Keratinocyte (primary cell): ENCODE measurements around the gene P3H1. TPM values are rescaled to one million over a fixed set of nuclear protein-coding genes. Genes with fewer than 3 reads are reported as not detected.

Source experiments
- DNase-seq: peaks from one replicate; pipeline ENCODE4 v3.0.0-alpha.2; 2011; ENCODE audit warnings: low read depth, missing footprints, low spot score
- FAIRE-seq: peaks from 2 replicates; lab custom pipeline; 2011; peaks lifted over from hg19 to GRCh38; lab: Jason Lieb, UNC
- H2AFZ ChIP-seq: 2 replicates; pipeline ENCODE4 v1.6.0; 2012; ENCODE audit warnings: low read length, control low read depth, inconsistent platforms; ENCODE audit not compliant: control insufficient read depth
- H3K27ac ChIP-seq: 2 replicates; pipeline ENCODE4 v1.5.1; 2011; ENCODE audit warnings: low read length; ENCODE audit not compliant: control insufficient read depth, insufficient read depth
- H3K27me3 ChIP-seq: 3 replicates; pipeline ENCODE4 v1.6.0; 2011; ENCODE audit warnings: low read length; ENCODE audit not compliant: control insufficient read depth, insufficient read depth; ENCODE audit errors: extremely low read depth
- H3K36me3 ChIP-seq, 2 experiments: 2 replicates in 1 of 2; 3 replicates in 1 of 2; pipeline ENCODE4 v1.5.1; 2011; ENCODE audit warnings: low read length in 2 of 2, mild to moderate bottlenecking in 1 of 2; ENCODE audit not compliant: control insufficient read depth in 2 of 2, insufficient read depth in 2 of 2; ENCODE audit errors: extremely low read depth in 1 of 2
- H3K4me1 ChIP-seq: 3 replicates; pipeline ENCODE4 v1.5.1; 2011; ENCODE audit warnings: low read length; ENCODE audit not compliant: control insufficient read depth, insufficient read depth; ENCODE audit errors: extremely low read depth
- H3K4me2 ChIP-seq: 3 replicates; pipeline ENCODE4 v1.6.0; 2011; ENCODE audit warnings: low read depth, low read length; ENCODE audit not compliant: control insufficient read depth, insufficient read depth; ENCODE audit errors: extremely low read depth
- H3K4me3 ChIP-seq, 3 experiments: fragments of 200-600 bp in 1 of 3; sonication (generic) in 1 of 3; 2 replicates in 2 of 3; 3 replicates in 1 of 3; pipeline ENCODE4 v1.5.1; 2011 to 2016; ENCODE audit warnings: low read length in 3 of 3, mild to moderate bottlenecking in 3 of 3, control low read depth in 2 of 3, inconsistent platforms in 1 of 3, low read depth in 1 of 3, mixed read lengths in 1 of 3, mixed run types in 1 of 3, moderate library complexity in 1 of 3; ENCODE audit not compliant: control insufficient read depth in 2 of 3, insufficient read depth in 2 of 3; ENCODE audit errors: extremely low read depth in 1 of 3
- H3K79me2 ChIP-seq: 2 replicates; pipeline ENCODE4 v1.6.0; 2012; ENCODE audit warnings: low read length; ENCODE audit not compliant: control insufficient read depth, insufficient read depth
- H3K9ac ChIP-seq: 3 replicates; pipeline ENCODE4 v1.6.0; 2011; ENCODE audit warnings: low read length; ENCODE audit not compliant: control insufficient read depth, insufficient read depth; ENCODE audit errors: extremely low read depth
- H3K9me1 ChIP-seq: 3 replicates; pipeline ENCODE4 v1.6.0; 2011; ENCODE audit warnings: low read length; ENCODE audit not compliant: control insufficient read depth, insufficient read depth; ENCODE audit errors: extremely low read depth
- H3K9me3 ChIP-seq: 2 replicates; pipeline ENCODE4 v1.5.1; 2012; ENCODE audit warnings: low read depth, low read length; ENCODE audit not compliant: control insufficient read depth
- H4K20me1 ChIP-seq: 3 replicates; pipeline ENCODE4 v1.6.0; 2011; ENCODE audit warnings: low read length; ENCODE audit not compliant: control insufficient read depth, insufficient read depth; ENCODE audit errors: extremely low read depth
- CTCF ChIP-seq, 3 experiments: IDR thresholded peaks in 1 of 3; conservative IDR thresholded peaks in 1 of 3; optimal IDR thresholded peaks in 1 of 3; 2 replicates in 2 of 3; 3 replicates in 1 of 3; pipeline versions ENCODE3 to v1.5.1; 2011; ENCODE audit warnings: low read length in 3 of 3, mild to moderate bottlenecking in 3 of 3, moderate library complexity in 2 of 3, control low read depth in 1 of 3, inconsistent platforms in 1 of 3; ENCODE audit not compliant: insufficient read depth in 2 of 3; ENCODE audit errors: extremely low read depth in 1 of 3
- EZH2 ChIP-seq: IDR thresholded peaks from one replicate; pipeline ENCODE4 v1.6.1; 2012; ENCODE audit warnings: inconsistent platforms, mild to moderate bottlenecking, low read length, moderate library complexity
- dilution Hi-C: fragments of 300-500 bp; cut with MboI; formaldehyde crosslinking; loops from one replicate; pipeline ENCODE4 v1.7.0; 2020; ENCODE audit warnings: low sequenced_read_pairs; ENCODE audit not compliant: extremely low pct_ligation_motif_present
- polyA plus RNA-seq, 5 experiments: library from polyadenylated mRNA; depleted of rRNA in 3 of 5; stranded (reverse) in 3 of 5; stranded (forward) in 1 of 5; unstranded in 1 of 5; fragments of >200 nt; gene quantifications; 1 replicate in 1 of 5; 2 replicates in 3 of 5; 3 replicates in 1 of 5; pipeline versions ENCODE4 v1.2.1 to v1.2.3, GENCODE V29; 2011 to 2012; ENCODE audit warnings: missing spikeins in 2 of 5, low read depth in 1 of 5, low replicate concordance in 1 of 5

Gene P3H1
- polyA plus RNA-seq, 1 donor (not counting 4 experiments of a cell fraction or from before 2014, with no cell fraction given), result 24.4 TPM

GRCh38 chr1:42735056-42735455 lies 31.8 kb downstream of the P3H1 start:
- Histone ChIP-seq H3K36me3 (no peaks in the 10 kb centered on the region), H3K79me2 (no peaks in the 10 kb centered on the region), H3K9ac (no peak overlapping the region), H3K27me3 (no peaks in the 10 kb centered on the region), H3K4me2 (peak overlapping the region; percentile 37), H3K4me3 (no peak overlapping the region), H3K9me1 (no peaks in the 10 kb centered on the region), H3K9me3 (no peaks in the 10 kb centered on the region), H2AFZ (peak overlapping the region; percentile 79), H3K27ac (no peak overlapping the region), H4K20me1 (no peaks in the 10 kb centered on the region), H3K4me1 (peaks cover 27% of the 10 kb centered on the region)
- FAIRE-seq (no peak), DNase-seq (no peak)
- dilution Hi-C loops, result no loop called here
- TF ChIP-seq EZH2 (no peak), CTCF (optimal IDR thresholded peaks at IDR 0.05 in 1 of 3, IDR thresholded peaks at IDR 0.05 in 1 of 3, conservative IDR thresholded peaks at IDR 0.05 in 1 of 3; ENCODE audit: extremely low read depth in 1 of 3, insufficient read depth in 2 of 3, low read length in 3 of 3) (no peak)

GRCh38 chr1:42734201-42735035 lies 32.4 kb downstream of the P3H1 start:
- no peak overlapping the region for H3K4me2 ChIP-seq
- no peaks in the 10 kb centered on the region for H3K79me2 ChIP-seq
- no peaks in the 10 kb centered on the region for H3K27me3 ChIP-seq
- no peak for DNase-seq
- dilution Hi-C loops, result no loop called here
- H3K4me3 ChIP-seq, result no peak overlapping the region
- no peaks in the 10 kb centered on the region for H3K9me1 ChIP-seq
- H3K9me3 ChIP-seq, result no peaks in the 10 kb centered on the region
- H3K4me1 ChIP-seq, result peaks cover 27% of the 10 kb centered on the region
- H4K20me1 ChIP-seq, result no peaks in the 10 kb centered on the region
- no peak for FAIRE-seq
- no peak overlapping the region for H3K9ac ChIP-seq
- TF ChIP-seq EZH2 (no peak), CTCF (optimal IDR thresholded peaks at IDR 0.05 in 1 of 3, IDR thresholded peaks at IDR 0.05 in 1 of 3, conservative IDR thresholded peaks at IDR 0.05 in 1 of 3; ENCODE audit: extremely low read depth in 1 of 3, insufficient read depth in 2 of 3, low read length in 3 of 3) (no peak)
- H2AFZ ChIP-seq, result no peak overlapping the region
- no peak overlapping the region for H3K27ac ChIP-seq
- no peaks in the 10 kb centered on the region for H3K36me3 ChIP-seq
